B cell (primary cell): ENCODE results near the gene CSNK1A1. TPM values are rescaled to one million over a fixed set of nuclear protein-coding genes. Genes with fewer than 3 reads are reported as not detected.
"Not testable (repeated sequence)": the region's sequence is repeated elsewhere in the genome, so short reads cannot be mapped to it uniquely, and the experiment has no call there.

Experiments used
- ATAC-seq: fragments of 200-7000 bp; cut with Tn5 transposase; one replicate; pipeline ENCODE4 v1.10.0; 2021; ENCODE audit warnings: low read depth, mild to moderate bottlenecking, moderate number of reproducible peaks, moderate library complexity
- CTCF ChIA-PET: fragments of 350-600 bp; sonication (Branson Sonifier 250); formaldehyde crosslinking; loops from one replicate; lab custom pipeline; 2021; ENCODE audit warnings: antibody characterized with exemption, inconsistent platforms; lab: Charles Lee
- POLR2A ChIA-PET: fragments of 350-600 bp; sonication (Branson Sonifier 250); formaldehyde crosslinking; loops from one replicate; lab custom pipeline; 2021; ENCODE audit warnings: antibody characterized with exemption; lab: Charles Lee
- DNase-seq: peaks from one replicate; pipeline ENCODE4 v3.0.0; 2013
- H2AFZ ChIP-seq: 2 replicates; pipeline ENCODE4 v1.6.1; 2012; ENCODE audit warnings: mild to moderate bottlenecking, low read depth, low read length; ENCODE audit not compliant: insufficient read depth, poor library complexity, severe bottlenecking
- H3K27ac ChIP-seq, 2 donors: 1 replicate in 1 of 2; 2 replicates in 1 of 2; pipeline ENCODE4 v1.5.1; 2012 to 2013; ENCODE audit warnings: low read length in 2 of 2, mild to moderate bottlenecking in 2 of 2, moderate library complexity in 1 of 2
- H3K27me3 ChIP-seq, 4 experiments: fragments of 200-600 bp in 1 of 4; sonication (generic) in 1 of 4; replicated peaks in 1 of 4; 1 replicate in 2 of 4; 2 replicates in 2 of 4; pipeline versions ENCODE4 v1.6.1 to v1.7.0; 2013 to 2016; ENCODE audit warnings: low read length in 3 of 4, mild to moderate bottlenecking in 2 of 4, mixed read lengths in 1 of 4, moderate library complexity in 1 of 4; ENCODE audit not compliant: insufficient read depth in 4 of 4, control insufficient read depth in 3 of 4; ENCODE audit errors: control extremely low read depth in 1 of 4
- H3K36me3 ChIP-seq, 2 experiments: replicated peaks in 1 of 2; 1 replicate in 1 of 2; 2 replicates in 1 of 2; pipeline versions ENCODE4 v1.6.1 to v1.7.1; 2013; ENCODE audit warnings: low read length in 1 of 2; ENCODE audit not compliant: insufficient read depth in 2 of 2, control insufficient read depth in 1 of 2; ENCODE audit errors: control extremely low read depth in 1 of 2, extremely low read depth in 1 of 2
- H3K4me1 ChIP-seq, 2 donors: fragments of 200-600 bp in 1 of 2; sonication (generic) in 1 of 2; 1 replicate in 1 of 2; 2 replicates in 1 of 2; pipeline versions ENCODE4 v1.5.1 to v1.6.1; 2013 to 2017; ENCODE audit warnings: low read length in 2 of 2; ENCODE audit not compliant: control insufficient read depth in 2 of 2, insufficient read depth in 2 of 2
- H3K4me2 ChIP-seq: replicated peaks from 2 replicates; pipeline ENCODE3; 2012; ENCODE audit warnings: mild to moderate bottlenecking, low read depth, low read length; ENCODE audit not compliant: poor library complexity, severe bottlenecking
- H3K4me3 ChIP-seq, 5 experiments: fragments of 200-600 bp in 1 of 5; sonication (generic) in 1 of 5; 1 replicate in 3 of 5; 2 replicates in 2 of 5; pipeline versions ENCODE4 v1.5.1 to v1.7.0; 2011 to 2016; ENCODE audit warnings: low read length in 4 of 5, mild to moderate bottlenecking in 4 of 5, low read depth in 2 of 5, control low read depth in 1 of 5, moderate library complexity in 1 of 5; ENCODE audit not compliant: insufficient read depth in 1 of 5; ENCODE audit errors: control extremely low read depth in 1 of 5, extremely low read depth in 1 of 5
- H3K79me2 ChIP-seq: fragments of 200-600 bp; sonication (generic); one replicate; pipeline ENCODE4 v1.6.0; 2016; ENCODE audit warnings: low read length; ENCODE audit not compliant: control insufficient read depth, insufficient read depth
- H3K9ac ChIP-seq: fragments of 200-600 bp; sonication (generic); 2 replicates; pipeline ENCODE4 v1.6.1; 2017; ENCODE audit warnings: mild to moderate bottlenecking, low read length, moderate library complexity
- H3K9me3 ChIP-seq, 3 donors: one replicate each; pipeline versions ENCODE4 v1.6.1 to v1.7.1; 2013; ENCODE audit warnings: low read length in 2 of 3; ENCODE audit not compliant: control insufficient read depth in 2 of 3, insufficient read depth in 1 of 3; ENCODE audit errors: control extremely low read depth in 1 of 3
- H4K20me1 ChIP-seq: 2 replicates; pipeline ENCODE4 v1.6.0; 2012; ENCODE audit warnings: mild to moderate bottlenecking, low read length; ENCODE audit not compliant: insufficient read depth, control insufficient read depth, poor library complexity, severe bottlenecking
- H3K27ac Mint-ChIP-seq: one replicate; pipeline ENCODE4 v1.8.0; 2021; ENCODE audit warnings: mixed read lengths
- H3K27me3 Mint-ChIP-seq: one replicate; pipeline ENCODE4 v1.8.0; 2021; ENCODE audit warnings: mixed read lengths
- H3K4me1 Mint-ChIP-seq: one replicate; pipeline ENCODE4 v1.8.0; 2021; ENCODE audit warnings: mixed read lengths
- H3K4me3 Mint-ChIP-seq: one replicate; pipeline ENCODE4 v1.8.0; 2021; ENCODE audit warnings: mixed read lengths
- H3K9me3 Mint-ChIP-seq: one replicate; pipeline ENCODE4 v1.8.0; 2022; ENCODE audit warnings: mixed read lengths; ENCODE audit not compliant: insufficient read depth
- EZH2 ChIP-seq: IDR thresholded peaks from 2 replicates; pipeline ENCODE4 v1.6.1; 2012; ENCODE audit warnings: borderline replicate concordance, low read depth, mild to moderate bottlenecking, moderate library complexity, low read length; ENCODE audit not compliant: insufficient read depth, poor library complexity, severe bottlenecking
- WGBS: methylation state at CpG from one replicate; pipeline ENCODE4 v1.1.5; 2013; ENCODE audit warnings: missing lambda C conversion rate; ENCODE audit not compliant: insufficient coverage; 5-methylcytosine and 5-hydroxymethylcytosine counted together
- intact Hi-C: fragments of 100-400 bp; cut with micrococcal nuclease; formaldehyde crosslinking; loops from one replicate; pipeline ENCODE4 v1.10.0; 2022
- polyA plus RNA-seq: library from polyadenylated mRNA; depleted of rRNA; stranded (reverse); fragments of >200 nt; gene quantifications from 2 replicates; pipeline ENCODE4 v1.2.3, GENCODE V29; 2012
- total RNA-seq, 2 donors: library from RNA; stranded (reverse); fragments of 120-200 nt in 1 of 2; gene quantifications; 1 replicate in 1 of 2; 2 replicates in 1 of 2; pipeline versions ENCODE4 v1.2.3 to v1.2.4, GENCODE V29; 2013 to 2022
- TF ChIP-seq, protein P1 (sequence below): fragments of 200-600 bp; IDR thresholded peaks from one replicate; pipeline ENCODE4 v1.8.0; 2022; ENCODE audit warnings: antibody characterized with exemption, mild to moderate bottlenecking

Gene CSNK1A1
- total and polyA plus RNA-seq, 2 donors (not counting 1 experiment from before 2014, with no cell fraction given) = 45.9 to 168 TPM

DNA sequence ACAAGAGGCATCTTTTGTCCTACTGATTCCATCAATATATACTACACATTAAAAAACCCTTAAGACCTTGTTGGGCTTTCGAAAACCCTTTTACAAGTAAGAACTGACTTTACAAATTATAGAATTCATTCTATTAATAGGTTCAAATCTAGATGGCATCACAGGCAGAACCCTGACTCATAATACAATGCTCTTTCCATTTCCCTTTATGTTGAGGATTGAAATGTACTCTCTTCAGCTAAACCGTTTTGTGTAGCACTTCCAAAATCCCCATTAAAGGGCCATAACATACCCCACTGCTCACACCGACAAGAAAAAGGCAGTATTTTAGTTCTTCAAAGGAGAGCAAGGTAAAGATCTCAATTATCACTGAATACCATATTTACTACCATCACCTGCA lies 11.2 kb downstream of the CSNK1A1 start:
- peaks cover 9 to 25% of the 10 kb centered on the region in 2 experiments for H3K36me3 ChIP-seq
- no peak overlapping the region for H2AFZ ChIP-seq
- H3K9ac ChIP-seq = no peak overlapping the region
- H3K27ac Mint-ChIP-seq = no peak overlapping the region
- no peak for ATAC-seq
- no peak for DNase-seq
- H3K27me3 Mint-ChIP-seq = no peaks in the 10 kb centered on the region
- H3K27ac ChIP-seq = peak overlapping the region in 1 of 2 donors; percentile 26
- H3K4me1 Mint-ChIP-seq = peaks cover 51% of the 10 kb centered on the region
- TF ChIP-seq EZH2 = no peak
- TF ChIP-seq, protein P1, sequence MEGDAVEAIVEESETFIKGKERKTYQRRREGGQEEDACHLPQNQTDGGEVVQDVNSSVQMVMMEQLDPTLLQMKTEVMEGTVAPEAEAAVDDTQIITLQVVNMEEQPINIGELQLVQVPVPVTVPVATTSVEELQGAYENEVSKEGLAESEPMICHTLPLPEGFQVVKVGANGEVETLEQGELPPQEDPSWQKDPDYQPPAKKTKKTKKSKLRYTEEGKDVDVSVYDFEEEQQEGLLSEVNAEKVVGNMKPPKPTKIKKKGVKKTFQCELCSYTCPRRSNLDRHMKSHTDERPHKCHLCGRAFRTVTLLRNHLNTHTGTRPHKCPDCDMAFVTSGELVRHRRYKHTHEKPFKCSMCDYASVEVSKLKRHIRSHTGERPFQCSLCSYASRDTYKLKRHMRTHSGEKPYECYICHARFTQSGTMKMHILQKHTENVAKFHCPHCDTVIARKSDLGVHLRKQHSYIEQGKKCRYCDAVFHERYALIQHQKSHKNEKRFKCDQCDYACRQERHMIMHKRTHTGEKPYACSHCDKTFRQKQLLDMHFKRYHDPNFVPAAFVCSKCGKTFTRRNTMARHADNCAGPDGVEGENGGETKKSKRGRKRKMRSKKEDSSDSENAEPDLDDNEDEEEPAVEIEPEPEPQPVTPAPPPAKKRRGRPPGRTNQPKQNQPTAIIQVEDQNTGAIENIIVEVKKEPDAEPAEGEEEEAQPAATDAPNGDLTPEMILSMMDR = no peak
- H3K27me3 ChIP-seq = no peaks in the 10 kb centered on the region
- H3K9me3 ChIP-seq = no peaks in the 10 kb centered on the region
- H3K79me2 ChIP-seq = peaks cover 96% of the 10 kb centered on the region
- H3K4me1 ChIP-seq = peaks cover 13 to 17% of the 10 kb centered on the region in 2 donors
- H3K9me3 Mint-ChIP-seq = no peaks in the 10 kb centered on the region
- no peak overlapping the region for H3K4me3 ChIP-seq
- POLR2A ChIA-PET = no interaction called here
- peaks cover 84% of the 10 kb centered on the region for H4K20me1 ChIP-seq
- CTCF ChIA-PET = no interaction called here
- WGBS = 100% methylated on average over 1 of the region's 3 CpGs
- intact Hi-C loops = loop anchor here (10.0 kb wide), 1 partner anchor 45 kb away; no protein-coding TSS in a partner anchor
- H3K4me2 ChIP-seq = peak overlapping the region; percentile 15
- H3K4me3 Mint-ChIP-seq = no peak overlapping the region

DNA sequence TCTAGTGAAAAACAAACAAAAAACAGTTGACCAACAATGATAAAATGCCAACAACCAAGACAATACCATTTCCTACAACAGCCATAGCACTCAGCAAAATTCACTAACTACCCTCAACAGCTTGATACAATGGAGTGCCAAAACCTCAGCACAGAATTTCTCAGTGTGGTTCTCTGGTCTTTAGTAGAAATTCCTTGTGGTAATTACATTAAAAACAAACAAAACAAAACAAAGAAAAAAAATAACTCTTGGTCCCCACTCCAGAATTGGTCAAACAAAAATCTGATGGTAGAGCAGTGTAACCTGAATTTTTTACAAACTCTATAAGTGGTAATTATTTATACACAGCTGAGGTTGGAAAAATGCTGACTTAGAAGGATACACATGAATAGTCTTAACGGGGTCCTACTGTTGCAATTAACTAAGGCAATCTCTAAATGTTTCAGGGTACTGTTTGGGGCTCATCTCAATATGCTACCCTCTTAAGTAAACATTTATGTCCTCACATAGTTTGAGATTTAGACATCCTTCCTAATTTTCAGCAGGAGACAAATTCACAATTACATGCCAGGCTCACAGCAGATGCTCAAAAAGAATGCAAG lies 13.8 kb downstream of the CSNK1A1 start:
- DNase-seq (no peak), ATAC-seq (no peak)
- Histone ChIP-seq H3K79me2 (peaks cover 98% of the 10 kb centered on the region), H3K27me3 (no peaks in the 10 kb centered on the region), H3K9me3 (no peaks in the 10 kb centered on the region), H3K4me1 (peaks cover 13 to 20% of the 10 kb centered on the region in 2 donors), H3K4me2 (no peak overlapping the region), H4K20me1 (peaks cover 90% of the 10 kb centered on the region), H3K4me3 (no peak overlapping the region), H3K27ac (peak overlapping the region in 1 of 2 donors; percentile 9), H2AFZ (no peak overlapping the region), H3K9ac (no peak overlapping the region), H3K36me3 (peaks cover 6 to 13% of the 10 kb centered on the region in 2 experiments)
- CTCF ChIA-PET = no interaction called here
- intact Hi-C loops = no loop called here
- WGBS = no CpG with 5 or more reads among the region's 1 CpG
- POLR2A ChIA-PET = interaction anchor here (0.7 kb wide), 1 partner anchor 8 kb away, joined by 9 read pairs; no protein-coding TSS in a partner anchor
- peaks cover 58% of the 10 kb centered on the region for H3K4me1 Mint-ChIP-seq
- H3K27ac Mint-ChIP-seq = no peak overlapping the region
- H3K9me3 Mint-ChIP-seq = no peaks in the 10 kb centered on the region
- no peak overlapping the region for H3K4me3 Mint-ChIP-seq
- TF ChIP-seq, protein P1 = no peak
- no peak for TF ChIP-seq EZH2
- no peaks in the 10 kb centered on the region for H3K27me3 Mint-ChIP-seq

DNA sequence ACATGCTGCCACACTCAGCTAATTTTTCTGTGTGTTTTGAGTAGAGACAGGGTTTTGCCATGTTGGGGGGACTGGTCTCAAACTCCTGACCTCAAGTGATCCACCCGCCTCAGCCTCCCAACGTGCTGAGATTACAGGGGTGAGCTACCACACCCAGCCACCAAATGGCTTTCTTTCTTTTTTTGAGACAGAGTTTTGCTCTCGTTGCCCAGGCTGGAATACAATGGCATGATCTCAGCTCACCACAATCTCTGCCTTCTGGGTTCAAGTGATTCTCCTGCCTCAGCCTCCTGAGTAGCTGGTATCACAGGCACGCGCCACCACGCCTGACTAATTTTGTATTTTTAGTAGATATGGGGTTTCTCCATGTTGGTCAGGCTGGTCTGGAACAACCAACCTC lies 15.5 kb downstream of the CSNK1A1 start:
- H3K4me3 Mint-ChIP-seq, H2AFZ ChIP-seq, H3K4me3 ChIP-seq, ATAC-seq, H3K9me3 ChIP-seq, H3K4me2 ChIP-seq, CTCF ChIA-PET, DNase-seq, H3K9ac ChIP-seq, H3K9me3 Mint-ChIP-seq, H3K27me3 ChIP-seq, POLR2A ChIA-PET, intact Hi-C loops, H3K27ac Mint-ChIP-seq, H3K27me3 Mint-ChIP-seq, H3K27ac ChIP-seq: not testable (repeated sequence)
- Histone ChIP-seq H4K20me1 (peaks cover 92% of the 10 kb centered on the region), H3K36me3 (peaks cover 6 to 14% of the 10 kb centered on the region in 2 experiments), H3K4me1 (peaks cover 19 to 20% of the 10 kb centered on the region in 2 donors), H3K79me2 (peaks cover 99% of the 10 kb centered on the region)
- H3K4me1 Mint-ChIP-seq = peaks cover 61% of the 10 kb centered on the region
- 89% methylated on average over 6 of the region's 6 CpGs for WGBS
